Measurements from ENCODE around the gene TACC3. TPM values are rescaled to one million over a fixed set of nuclear protein-coding genes. Genes with fewer than 3 reads are reported as not detected.

Gene TACC3
- total RNA-seq, 4 donors from 2014 or later, result 4.8 to 10.3 (median 5.1) TPM

- WGBS, 2 donors, result 8 to 21% methylated on average over 14 to 24 of the region's 36 CpGs
- intact Hi-C loops (cut with DNase I), result no loop called here
- Histone ChIP-seq H3K27ac (no peak overlapping the region), H3K4me3 (replicated peaks in 1 of 3) (no peak overlapping the region), H3K36me3 (no peaks in the 10 kb centered on the region), H3K9me3 (no peaks in the 10 kb centered on the region), H3K4me1 (peaks cover 12 to 21% of the 10 kb centered on the region in 2 donors), H3K27me3 (no peaks in the 10 kb centered on the region)
- DNase-seq, result peak; percentile 75 to 78
- no peak for TF ChIP-seq POLR2A (IDR thresholded peaks at IDR 0.05)
- TF ChIP-seq, protein P1, sequence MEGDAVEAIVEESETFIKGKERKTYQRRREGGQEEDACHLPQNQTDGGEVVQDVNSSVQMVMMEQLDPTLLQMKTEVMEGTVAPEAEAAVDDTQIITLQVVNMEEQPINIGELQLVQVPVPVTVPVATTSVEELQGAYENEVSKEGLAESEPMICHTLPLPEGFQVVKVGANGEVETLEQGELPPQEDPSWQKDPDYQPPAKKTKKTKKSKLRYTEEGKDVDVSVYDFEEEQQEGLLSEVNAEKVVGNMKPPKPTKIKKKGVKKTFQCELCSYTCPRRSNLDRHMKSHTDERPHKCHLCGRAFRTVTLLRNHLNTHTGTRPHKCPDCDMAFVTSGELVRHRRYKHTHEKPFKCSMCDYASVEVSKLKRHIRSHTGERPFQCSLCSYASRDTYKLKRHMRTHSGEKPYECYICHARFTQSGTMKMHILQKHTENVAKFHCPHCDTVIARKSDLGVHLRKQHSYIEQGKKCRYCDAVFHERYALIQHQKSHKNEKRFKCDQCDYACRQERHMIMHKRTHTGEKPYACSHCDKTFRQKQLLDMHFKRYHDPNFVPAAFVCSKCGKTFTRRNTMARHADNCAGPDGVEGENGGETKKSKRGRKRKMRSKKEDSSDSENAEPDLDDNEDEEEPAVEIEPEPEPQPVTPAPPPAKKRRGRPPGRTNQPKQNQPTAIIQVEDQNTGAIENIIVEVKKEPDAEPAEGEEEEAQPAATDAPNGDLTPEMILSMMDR (IDR thresholded peaks at IDR 0.05), result peak in 3 of 6 experiments; percentile 13 to 49 (median 32)
These were observed 42.3 kb downstream of the TACC3 start for GRCh38 chr4:1763550-1764080.

GRCh38 chr4:1764670-1765069 is 43.3 kb downstream of the TACC3 start:
- no peak overlapping the region for H3K27ac ChIP-seq
- intact Hi-C loops (cut with DNase I), result no loop called here
- H3K9me3 ChIP-seq, result no peaks in the 10 kb centered on the region
- WGBS, 2 donors, result 85 to 96% methylated on average over 5 to 9 of the region's 9 CpGs
- H3K4me3 ChIP-seq (replicated peaks in 1 of 3), result no peak overlapping the region
- no peaks in the 10 kb centered on the region for H3K27me3 ChIP-seq
- H3K4me1 ChIP-seq, result peaks cover 12 to 21% of the 10 kb centered on the region in 2 donors
- no peaks in the 10 kb centered on the region for H3K36me3 ChIP-seq
- TF ChIP-seq, protein P1 (IDR thresholded peaks at IDR 0.05), result no peak
- no peak for TF ChIP-seq POLR2A (IDR thresholded peaks at IDR 0.05)
- no peak for DNase-seq

- Histone ChIP-seq H3K27ac (no peak overlapping the region), H3K9me3 (no peaks in the 10 kb centered on the region), H3K4me3 (replicated peaks in 1 of 3) (no peak overlapping the region), H3K36me3 (no peaks in the 10 kb centered on the region), H3K4me1 (peaks cover 12 to 21% of the 10 kb centered on the region in 2 donors), H3K27me3 (no peaks in the 10 kb centered on the region)
- intact Hi-C loops (cut with DNase I), result no loop called here
- DNase-seq, result no peak
- TF ChIP-seq, protein P1 (IDR thresholded peaks at IDR 0.05), result no peak
- TF ChIP-seq POLR2A (IDR thresholded peaks at IDR 0.05), result no peak
- WGBS, 2 donors, result 88% methylated on average over 7 to 10 of the region's 10 CpGs
These were observed 44.2 kb downstream of the TACC3 start for GRCh38 chr4:1765409-1766072.

DNA sequence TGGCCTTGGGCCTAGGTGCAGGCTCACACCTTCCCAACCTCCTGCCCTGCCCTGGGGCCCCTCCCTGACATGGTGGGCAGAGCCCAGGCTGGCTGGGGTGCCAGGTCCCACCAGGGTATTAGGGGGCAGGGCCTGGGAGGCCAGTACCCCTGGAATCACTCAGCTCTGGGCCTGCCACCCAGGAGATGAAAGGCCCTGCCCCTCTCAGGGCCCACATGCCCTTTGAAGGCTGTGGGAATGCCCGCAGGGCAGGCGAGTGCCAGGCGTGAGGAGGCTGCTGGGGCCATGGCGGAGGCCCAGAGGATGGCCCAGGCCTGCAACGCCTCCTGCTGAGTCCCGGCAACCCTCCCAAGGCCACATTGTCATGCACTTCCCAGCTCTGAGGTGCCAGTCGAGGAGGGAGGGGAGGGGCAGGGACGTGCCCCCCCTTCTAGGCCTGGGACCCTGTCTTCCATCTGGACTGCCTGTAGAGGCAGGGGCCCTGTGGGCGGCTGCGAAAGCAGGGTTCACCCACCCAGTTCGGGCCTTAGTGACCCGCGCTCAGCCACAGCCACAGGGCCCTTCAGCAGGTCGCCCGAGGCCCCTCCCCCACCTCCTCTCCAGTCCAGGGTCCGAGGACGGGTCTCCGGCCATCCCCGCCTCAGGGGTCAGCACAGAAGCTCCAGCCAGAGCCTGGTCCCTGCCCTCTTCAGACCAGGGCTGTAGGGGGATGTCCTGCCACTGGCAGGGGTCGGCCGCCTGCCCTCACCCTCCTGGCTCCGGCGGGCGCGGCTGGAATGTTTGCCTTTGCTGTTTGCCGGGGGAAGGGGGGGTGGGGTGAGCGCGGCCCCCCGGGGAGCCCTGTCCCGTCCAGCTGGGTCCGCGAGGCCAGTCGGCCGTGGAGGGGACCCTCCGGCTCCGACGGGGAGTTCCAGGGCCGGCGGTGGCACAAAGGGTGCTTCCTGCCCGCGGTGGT is 45.1 kb downstream of the TACC3 start:
- WGBS, 2 donors, result 69 to 85% methylated on average over 4 to 5 of the region's 41 CpGs
- Histone ChIP-seq H3K4me1 (peaks cover 12 to 21% of the 10 kb centered on the region in 2 donors), H3K9me3 (no peaks in the 10 kb centered on the region), H3K27me3 (no peaks in the 10 kb centered on the region), H3K27ac (peak overlapping the region in 1 of 3 donors; percentile 17), H3K36me3 (no peaks in the 10 kb centered on the region), H3K4me3 (replicated peaks in 1 of 3) (peak overlapping the region in 1 of 3 donors; percentile 42)
- TF ChIP-seq, protein P1 (IDR thresholded peaks at IDR 0.05), result no peak
- peak in 1 of 2 donors; percentile 15 for DNase-seq
- intact Hi-C loops (cut with DNase I), result no loop called here
